B cell (primary cell): ENCODE data around the gene CHD6. TPM values are rescaled to one million over a fixed set of nuclear protein-coding genes. Genes with fewer than 3 reads are reported as not detected.

Experiments used
- ATAC-seq: fragments of 200-7000 bp; cut with Tn5 transposase; one replicate; pipeline ENCODE4 v1.10.0; 2021; ENCODE audit warnings: low read depth, mild to moderate bottlenecking, moderate number of reproducible peaks, moderate library complexity
- CTCF ChIA-PET: fragments of 350-600 bp; sonication (Branson Sonifier 250); formaldehyde crosslinking; loops from one replicate; lab custom pipeline; 2021; ENCODE audit warnings: antibody characterized with exemption, inconsistent platforms; lab: Charles Lee
- POLR2A ChIA-PET: fragments of 350-600 bp; sonication (Branson Sonifier 250); formaldehyde crosslinking; loops from one replicate; lab custom pipeline; 2021; ENCODE audit warnings: antibody characterized with exemption; lab: Charles Lee
- DNase-seq: peaks from one replicate; pipeline ENCODE4 v3.0.0; 2013
- H2AFZ ChIP-seq: 2 replicates; pipeline ENCODE4 v1.6.1; 2012; ENCODE audit warnings: mild to moderate bottlenecking, low read depth, low read length; ENCODE audit not compliant: insufficient read depth, poor library complexity, severe bottlenecking
- H3K27ac ChIP-seq, 2 donors: 1 replicate in 1 of 2; 2 replicates in 1 of 2; pipeline ENCODE4 v1.5.1; 2012 to 2013; ENCODE audit warnings: low read length in 2 of 2, mild to moderate bottlenecking in 2 of 2, moderate library complexity in 1 of 2
- H3K27me3 ChIP-seq, 4 experiments: fragments of 200-600 bp in 1 of 4; sonication (generic) in 1 of 4; replicated peaks in 1 of 4; 1 replicate in 2 of 4; 2 replicates in 2 of 4; pipeline versions ENCODE4 v1.6.1 to v1.7.0; 2013 to 2016; ENCODE audit warnings: low read length in 3 of 4, mild to moderate bottlenecking in 2 of 4, mixed read lengths in 1 of 4, moderate library complexity in 1 of 4; ENCODE audit not compliant: insufficient read depth in 4 of 4, control insufficient read depth in 3 of 4; ENCODE audit errors: control extremely low read depth in 1 of 4
- H3K36me3 ChIP-seq, 2 experiments: replicated peaks in 1 of 2; 1 replicate in 1 of 2; 2 replicates in 1 of 2; pipeline versions ENCODE4 v1.6.1 to v1.7.1; 2013; ENCODE audit warnings: low read length in 1 of 2; ENCODE audit not compliant: insufficient read depth in 2 of 2, control insufficient read depth in 1 of 2; ENCODE audit errors: control extremely low read depth in 1 of 2, extremely low read depth in 1 of 2
- H3K4me1 ChIP-seq, 2 donors: fragments of 200-600 bp in 1 of 2; sonication (generic) in 1 of 2; 1 replicate in 1 of 2; 2 replicates in 1 of 2; pipeline versions ENCODE4 v1.5.1 to v1.6.1; 2013 to 2017; ENCODE audit warnings: low read length in 2 of 2; ENCODE audit not compliant: control insufficient read depth in 2 of 2, insufficient read depth in 2 of 2
- H3K4me2 ChIP-seq: replicated peaks from 2 replicates; pipeline ENCODE3; 2012; ENCODE audit warnings: mild to moderate bottlenecking, low read depth, low read length; ENCODE audit not compliant: poor library complexity, severe bottlenecking
- H3K4me3 ChIP-seq, 5 experiments: fragments of 200-600 bp in 1 of 5; sonication (generic) in 1 of 5; 1 replicate in 3 of 5; 2 replicates in 2 of 5; pipeline versions ENCODE4 v1.5.1 to v1.7.0; 2011 to 2016; ENCODE audit warnings: low read length in 4 of 5, mild to moderate bottlenecking in 4 of 5, low read depth in 2 of 5, control low read depth in 1 of 5, moderate library complexity in 1 of 5; ENCODE audit not compliant: insufficient read depth in 1 of 5; ENCODE audit errors: control extremely low read depth in 1 of 5, extremely low read depth in 1 of 5
- H3K79me2 ChIP-seq: fragments of 200-600 bp; sonication (generic); one replicate; pipeline ENCODE4 v1.6.0; 2016; ENCODE audit warnings: low read length; ENCODE audit not compliant: control insufficient read depth, insufficient read depth
- H3K9ac ChIP-seq: fragments of 200-600 bp; sonication (generic); 2 replicates; pipeline ENCODE4 v1.6.1; 2017; ENCODE audit warnings: mild to moderate bottlenecking, low read length, moderate library complexity
- H3K9me3 ChIP-seq, 3 donors: one replicate each; pipeline versions ENCODE4 v1.6.1 to v1.7.1; 2013; ENCODE audit warnings: low read length in 2 of 3; ENCODE audit not compliant: control insufficient read depth in 2 of 3, insufficient read depth in 1 of 3; ENCODE audit errors: control extremely low read depth in 1 of 3
- H4K20me1 ChIP-seq: 2 replicates; pipeline ENCODE4 v1.6.0; 2012; ENCODE audit warnings: mild to moderate bottlenecking, low read length; ENCODE audit not compliant: insufficient read depth, control insufficient read depth, poor library complexity, severe bottlenecking
- H3K27ac Mint-ChIP-seq: one replicate; pipeline ENCODE4 v1.8.0; 2021; ENCODE audit warnings: mixed read lengths
- H3K27me3 Mint-ChIP-seq: one replicate; pipeline ENCODE4 v1.8.0; 2021; ENCODE audit warnings: mixed read lengths
- H3K4me1 Mint-ChIP-seq: one replicate; pipeline ENCODE4 v1.8.0; 2021; ENCODE audit warnings: mixed read lengths
- H3K4me3 Mint-ChIP-seq: one replicate; pipeline ENCODE4 v1.8.0; 2021; ENCODE audit warnings: mixed read lengths
- H3K9me3 Mint-ChIP-seq: one replicate; pipeline ENCODE4 v1.8.0; 2022; ENCODE audit warnings: mixed read lengths; ENCODE audit not compliant: insufficient read depth
- EZH2 ChIP-seq: IDR thresholded peaks from 2 replicates; pipeline ENCODE4 v1.6.1; 2012; ENCODE audit warnings: borderline replicate concordance, low read depth, mild to moderate bottlenecking, moderate library complexity, low read length; ENCODE audit not compliant: insufficient read depth, poor library complexity, severe bottlenecking
- WGBS: methylation state at CpG from one replicate; pipeline ENCODE4 v1.1.5; 2013; ENCODE audit warnings: missing lambda C conversion rate; ENCODE audit not compliant: insufficient coverage; 5-methylcytosine and 5-hydroxymethylcytosine counted together
- intact Hi-C: fragments of 100-400 bp; cut with micrococcal nuclease; formaldehyde crosslinking; loops from one replicate; pipeline ENCODE4 v1.10.0; 2022
- polyA plus RNA-seq: library from polyadenylated mRNA; depleted of rRNA; stranded (reverse); fragments of >200 nt; gene quantifications from 2 replicates; pipeline ENCODE4 v1.2.3, GENCODE V29; 2012
- total RNA-seq, 2 donors: library from RNA; stranded (reverse); fragments of 120-200 nt in 1 of 2; gene quantifications; 1 replicate in 1 of 2; 2 replicates in 1 of 2; pipeline versions ENCODE4 v1.2.3 to v1.2.4, GENCODE V29; 2013 to 2022
- TF ChIP-seq, protein P1 (sequence below): fragments of 200-600 bp; IDR thresholded peaks from one replicate; pipeline ENCODE4 v1.8.0; 2022; ENCODE audit warnings: antibody characterized with exemption, mild to moderate bottlenecking

Gene CHD6
- total and polyA plus RNA-seq, 2 donors (not counting 1 experiment from before 2014, with no cell fraction given) = 10.3 to 117 TPM

DNA sequence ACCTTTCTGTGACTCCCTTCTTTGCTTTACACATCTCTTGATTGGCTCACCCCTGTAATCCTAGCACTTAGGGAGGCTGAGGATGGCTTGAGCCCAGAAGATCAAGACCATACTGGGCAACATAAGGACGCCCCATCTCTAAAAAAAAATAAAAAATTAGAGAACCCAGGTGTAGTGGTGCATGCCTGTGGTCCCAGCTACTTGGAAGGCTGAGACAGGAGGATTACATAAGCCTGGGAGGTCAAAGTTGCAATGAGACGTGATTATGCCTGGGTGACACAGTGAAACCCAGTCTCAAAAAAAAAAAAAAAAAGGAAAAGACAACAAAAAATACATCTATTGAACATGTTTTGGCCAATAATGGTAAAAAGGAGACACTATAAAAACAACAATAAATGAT lies 37.8 kb downstream of the CHD6 start:
- no peak overlapping the region for H3K4me3 Mint-ChIP-seq
- H3K27me3 Mint-ChIP-seq = no peaks in the 10 kb centered on the region
- TF ChIP-seq, protein P1, sequence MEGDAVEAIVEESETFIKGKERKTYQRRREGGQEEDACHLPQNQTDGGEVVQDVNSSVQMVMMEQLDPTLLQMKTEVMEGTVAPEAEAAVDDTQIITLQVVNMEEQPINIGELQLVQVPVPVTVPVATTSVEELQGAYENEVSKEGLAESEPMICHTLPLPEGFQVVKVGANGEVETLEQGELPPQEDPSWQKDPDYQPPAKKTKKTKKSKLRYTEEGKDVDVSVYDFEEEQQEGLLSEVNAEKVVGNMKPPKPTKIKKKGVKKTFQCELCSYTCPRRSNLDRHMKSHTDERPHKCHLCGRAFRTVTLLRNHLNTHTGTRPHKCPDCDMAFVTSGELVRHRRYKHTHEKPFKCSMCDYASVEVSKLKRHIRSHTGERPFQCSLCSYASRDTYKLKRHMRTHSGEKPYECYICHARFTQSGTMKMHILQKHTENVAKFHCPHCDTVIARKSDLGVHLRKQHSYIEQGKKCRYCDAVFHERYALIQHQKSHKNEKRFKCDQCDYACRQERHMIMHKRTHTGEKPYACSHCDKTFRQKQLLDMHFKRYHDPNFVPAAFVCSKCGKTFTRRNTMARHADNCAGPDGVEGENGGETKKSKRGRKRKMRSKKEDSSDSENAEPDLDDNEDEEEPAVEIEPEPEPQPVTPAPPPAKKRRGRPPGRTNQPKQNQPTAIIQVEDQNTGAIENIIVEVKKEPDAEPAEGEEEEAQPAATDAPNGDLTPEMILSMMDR = no peak
- TF ChIP-seq EZH2 = no peak
- Histone ChIP-seq H3K4me2 (no peak overlapping the region), H3K36me3 (peaks cover 0 to under 1% of the 10 kb centered on the region in 2 experiments), H3K27me3 (no peaks in the 10 kb centered on the region), H3K27ac (no peak overlapping the region), H3K4me1 (peaks cover 0 to 9% of the 10 kb centered on the region in 2 donors), H3K9ac (no peak overlapping the region), H2AFZ (no peak overlapping the region), H3K9me3 (peaks cover 3 to 6% (median 6%) of the 10 kb centered on the region in 3 donors), H3K4me3 (no peak overlapping the region), H3K79me2 (peaks cover 95% of the 10 kb centered on the region), H4K20me1 (peaks cover 44% of the 10 kb centered on the region)
- H3K4me1 Mint-ChIP-seq = peaks cover 54% of the 10 kb centered on the region
- no CpG with 5 or more reads among the region's 2 CpGs for WGBS
- ChIA-PET CTCF (no interaction called here), POLR2A (no interaction called here)
- ATAC-seq (no peak), DNase-seq (no peak)
- peaks cover 7% of the 10 kb centered on the region for H3K9me3 Mint-ChIP-seq
- intact Hi-C loops = no loop called here
- no peak overlapping the region for H3K27ac Mint-ChIP-seq

DNA sequence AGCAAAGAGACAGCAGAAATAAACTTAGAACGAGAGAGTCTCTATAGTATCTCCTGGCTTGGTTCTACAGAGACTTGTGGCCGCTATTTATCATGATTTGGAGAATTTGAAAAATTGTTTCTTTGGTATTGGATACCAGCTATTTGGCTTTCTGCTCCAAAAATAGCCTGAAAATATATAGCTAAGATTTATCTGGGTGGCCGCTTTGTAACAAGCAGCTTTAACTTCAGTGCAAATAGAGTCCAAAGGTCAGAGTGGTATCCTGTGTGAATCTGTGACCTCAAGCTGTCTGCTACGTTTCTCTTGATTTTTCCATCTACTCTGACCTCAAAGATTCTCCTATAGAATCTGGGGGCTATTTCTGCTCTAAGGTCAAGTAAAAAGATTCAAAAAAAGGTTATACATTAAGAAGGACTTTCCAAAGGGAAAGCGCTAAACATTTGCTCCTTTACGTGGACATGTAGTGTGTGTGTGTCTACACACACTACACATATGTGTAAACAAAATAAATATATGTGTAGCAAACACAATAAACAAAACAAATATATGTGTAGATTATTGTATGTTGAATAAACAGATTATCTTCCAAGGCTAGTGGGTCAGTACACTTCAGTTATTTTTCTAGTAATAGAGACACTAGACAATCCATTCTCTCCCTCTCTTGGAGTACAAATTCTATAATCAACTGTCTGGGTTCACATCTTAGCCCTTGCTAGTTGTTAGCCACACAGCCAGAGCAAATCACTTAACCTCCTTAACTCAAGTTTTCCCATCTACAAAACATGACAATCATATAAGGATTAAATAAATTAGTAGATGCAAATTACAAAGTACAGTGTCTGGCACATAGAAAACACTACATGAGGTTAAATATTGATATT lies 40.8 kb downstream of the CHD6 start:
- ChIA-PET POLR2A (no interaction called here), CTCF (no interaction called here)
- H3K27ac ChIP-seq = no peak overlapping the region
- DNase-seq (no peak), ATAC-seq (no peak)
- no peak overlapping the region for H3K4me2 ChIP-seq
- no peak overlapping the region for H3K4me3 ChIP-seq
- H3K9me3 Mint-ChIP-seq = peaks cover 2% of the 10 kb centered on the region
- 100% methylated on average over 1 of the region's 6 CpGs for WGBS
- no peak overlapping the region for H3K9ac ChIP-seq
- no peak overlapping the region for H3K27ac Mint-ChIP-seq
- H3K27me3 Mint-ChIP-seq = no peaks in the 10 kb centered on the region
- H3K9me3 ChIP-seq = peaks cover 8 to 16% (median 14%) of the 10 kb centered on the region in 3 donors
- H4K20me1 ChIP-seq = peaks cover 50% of the 10 kb centered on the region
- no peak overlapping the region for H3K4me3 Mint-ChIP-seq
- TF ChIP-seq, protein P1 = no peak
- TF ChIP-seq EZH2 = no peak
- H2AFZ ChIP-seq = no peak overlapping the region
- intact Hi-C loops = no loop called here
- no peaks in the 10 kb centered on the region for H3K27me3 ChIP-seq
- H3K36me3 ChIP-seq = no peaks in the 10 kb centered on the region
- peaks cover 16 to 27% of the 10 kb centered on the region in 2 donors for H3K4me1 ChIP-seq
- H3K79me2 ChIP-seq = peaks cover 94% of the 10 kb centered on the region
- peaks cover 70% of the 10 kb centered on the region for H3K4me1 Mint-ChIP-seq
